ENCODE measurements around the gene CAPG.

Gene CAPG

DNA sequence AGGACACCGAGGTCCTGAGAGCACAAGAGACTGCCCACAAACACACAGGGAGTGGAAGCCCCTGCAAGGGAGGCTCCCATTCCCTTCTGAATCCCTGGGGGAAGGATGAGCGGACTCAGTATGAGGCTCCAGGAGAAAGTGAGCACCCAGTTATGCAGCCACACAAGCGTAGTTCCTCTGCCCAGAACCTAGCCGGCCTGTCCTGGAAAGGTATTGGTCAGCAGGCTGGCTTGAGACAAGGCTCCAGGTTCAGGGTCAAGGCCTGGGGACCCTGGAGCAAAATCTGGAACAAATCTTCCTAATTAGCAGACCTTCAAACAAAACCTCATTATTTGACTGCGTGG, 1.2 kb upstream of the CAPG start:
- H3K4me3 ChIP-seq (replicated peaks; ENCODE audit: low read depth, low read length) = no peak overlapping the region
- no peak for DNase-seq (ENCODE audit: low read depth)
- TF ChIP-seq, protein P1, sequence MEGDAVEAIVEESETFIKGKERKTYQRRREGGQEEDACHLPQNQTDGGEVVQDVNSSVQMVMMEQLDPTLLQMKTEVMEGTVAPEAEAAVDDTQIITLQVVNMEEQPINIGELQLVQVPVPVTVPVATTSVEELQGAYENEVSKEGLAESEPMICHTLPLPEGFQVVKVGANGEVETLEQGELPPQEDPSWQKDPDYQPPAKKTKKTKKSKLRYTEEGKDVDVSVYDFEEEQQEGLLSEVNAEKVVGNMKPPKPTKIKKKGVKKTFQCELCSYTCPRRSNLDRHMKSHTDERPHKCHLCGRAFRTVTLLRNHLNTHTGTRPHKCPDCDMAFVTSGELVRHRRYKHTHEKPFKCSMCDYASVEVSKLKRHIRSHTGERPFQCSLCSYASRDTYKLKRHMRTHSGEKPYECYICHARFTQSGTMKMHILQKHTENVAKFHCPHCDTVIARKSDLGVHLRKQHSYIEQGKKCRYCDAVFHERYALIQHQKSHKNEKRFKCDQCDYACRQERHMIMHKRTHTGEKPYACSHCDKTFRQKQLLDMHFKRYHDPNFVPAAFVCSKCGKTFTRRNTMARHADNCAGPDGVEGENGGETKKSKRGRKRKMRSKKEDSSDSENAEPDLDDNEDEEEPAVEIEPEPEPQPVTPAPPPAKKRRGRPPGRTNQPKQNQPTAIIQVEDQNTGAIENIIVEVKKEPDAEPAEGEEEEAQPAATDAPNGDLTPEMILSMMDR (IDR thresholded peaks at IDR 0.05; ENCODE audit: low read length, missing control alignments) = no peak

DNA sequence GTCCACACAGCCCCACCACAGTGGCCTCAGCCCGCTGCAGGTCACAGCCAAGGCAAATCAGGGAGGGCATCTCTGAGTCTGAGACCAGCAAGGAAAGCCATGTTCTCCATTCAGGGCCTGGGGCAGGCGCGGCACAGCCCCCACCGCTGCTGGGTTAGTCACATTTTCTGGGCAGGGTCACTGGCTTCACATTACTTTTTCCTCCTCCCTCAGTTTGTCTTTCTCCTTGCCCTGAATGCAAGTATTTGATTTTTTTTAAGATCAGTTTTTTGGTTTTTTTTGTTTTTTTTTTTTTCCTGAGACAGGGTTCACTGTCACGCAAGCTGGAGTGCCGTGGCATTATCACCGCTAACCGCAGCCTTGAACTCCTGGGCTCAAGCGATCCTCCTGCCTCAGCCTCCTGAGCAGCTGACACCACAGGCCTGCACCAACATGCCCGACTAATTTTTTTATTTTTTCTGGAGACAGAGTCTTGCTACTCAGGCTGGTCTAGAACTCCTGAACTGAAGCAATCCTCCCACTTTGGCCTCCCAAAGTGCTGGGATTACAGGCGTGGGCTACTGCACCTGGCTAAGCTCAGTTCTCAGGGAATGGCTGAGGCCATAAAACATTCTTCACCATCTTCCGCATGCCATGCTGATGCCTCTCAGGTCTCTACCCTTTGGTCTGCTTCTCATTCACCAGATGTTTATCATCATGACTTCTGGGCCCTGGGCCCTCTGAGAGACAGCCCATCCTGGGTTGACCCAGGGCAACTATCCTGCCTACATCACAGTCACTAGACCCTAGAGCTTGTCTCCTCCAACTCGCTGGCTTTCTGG, 628 bp upstream of the CAPG start:
- no peak overlapping the region for H3K4me3 ChIP-seq (replicated peaks; ENCODE audit: low read depth, low read length)

GRCh38 chr2:85405201-85406059, 4.7 kb downstream of the CAPG start:
- no peak overlapping the region for H3K4me3 ChIP-seq (replicated peaks; ENCODE audit: low read depth, low read length)
- TF ChIP-seq, protein P1 (IDR thresholded peaks at IDR 0.05; ENCODE audit: low read length, missing control alignments) = no peak
- DNase-seq (ENCODE audit: low read depth) = no peak

More for the DNA sequence above, 628 bp upstream of the CAPG start:
- TF ChIP-seq, protein P1 (IDR thresholded peaks at IDR 0.05; ENCODE audit: low read length, missing control alignments) = no peak
- no peak for DNase-seq (ENCODE audit: low read depth)

DNA sequence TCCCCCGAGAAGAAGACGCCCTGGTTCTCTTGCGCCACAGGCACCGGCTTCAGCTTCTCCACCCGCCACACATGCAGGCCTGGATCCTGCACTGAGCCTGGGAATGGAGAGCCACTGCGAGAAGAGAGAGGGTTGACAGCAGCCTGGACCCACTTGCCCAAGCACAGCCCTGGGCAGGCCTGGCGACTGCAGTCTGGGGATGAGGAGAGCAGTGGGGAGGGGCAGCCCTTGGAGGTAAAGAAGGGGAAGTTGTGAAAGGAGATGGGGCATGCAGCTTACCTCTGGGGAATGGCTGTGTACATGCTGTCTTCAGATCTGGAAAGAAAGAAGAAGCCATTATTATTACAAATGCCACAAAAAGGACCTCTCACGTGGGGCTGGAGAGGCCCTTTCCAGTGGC, 8.3 kb downstream of the CAPG start:
- no peak overlapping the region for H3K4me3 ChIP-seq (replicated peaks; ENCODE audit: low read depth, low read length)
- no peak for DNase-seq (ENCODE audit: low read depth)
- TF ChIP-seq, protein P1 (IDR thresholded peaks at IDR 0.05; ENCODE audit: low read length, missing control alignments) = no peak

- no peak for DNase-seq (ENCODE audit: low read depth)
- H3K4me3 ChIP-seq (replicated peaks; ENCODE audit: low read depth, low read length) = no peak overlapping the region
- TF ChIP-seq, protein P1 (IDR thresholded peaks at IDR 0.05; ENCODE audit: low read length, missing control alignments) = no peak
These were observed 8.7 kb downstream of the CAPG start for GRCh38 chr2:85401464-85401805.

DNA sequence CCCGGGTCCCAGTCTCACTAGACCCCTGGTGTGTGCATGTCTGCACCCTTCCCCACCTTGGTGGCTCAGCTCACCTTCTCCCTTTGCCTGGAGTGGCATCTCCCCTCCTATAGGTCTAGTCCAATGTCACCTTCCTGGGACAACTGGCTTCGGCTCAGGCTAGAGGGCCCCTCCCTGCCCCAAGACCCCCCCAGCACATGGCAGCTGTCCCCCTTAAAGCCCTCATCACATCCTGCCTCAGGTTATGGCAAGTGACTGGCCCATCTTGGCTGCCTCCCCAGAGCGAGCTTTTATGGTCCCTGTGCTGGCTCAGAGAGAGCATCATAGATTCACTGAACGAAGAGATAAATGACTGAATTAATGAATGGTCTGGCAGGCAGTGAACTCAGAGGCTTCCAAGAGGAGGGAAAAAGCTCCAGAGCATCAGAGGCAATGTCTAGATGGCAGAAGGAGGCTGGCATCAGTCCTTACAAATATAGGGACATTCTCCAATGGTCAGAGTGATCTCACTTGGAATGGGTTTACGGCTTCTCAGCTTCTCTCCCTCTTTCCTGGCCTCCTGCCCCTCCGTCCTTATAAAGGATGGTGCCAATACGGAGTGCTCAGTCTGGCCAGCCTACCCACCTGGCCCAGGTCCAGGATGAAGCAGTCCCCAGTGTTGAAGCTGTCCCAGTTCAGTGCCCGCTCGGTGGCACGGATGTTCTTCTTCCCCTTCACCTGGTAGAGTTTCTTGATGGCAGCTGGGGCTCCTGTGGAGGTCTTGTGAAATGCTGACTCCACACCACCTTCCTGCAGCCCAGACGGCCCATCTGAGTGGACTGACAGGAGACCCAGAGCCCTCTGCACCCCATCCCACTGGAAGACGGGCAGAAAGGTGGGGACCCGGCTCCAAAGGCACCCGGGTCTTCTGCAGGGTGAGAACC, 9.4 kb downstream of the CAPG start:
- TF ChIP-seq, protein P1 (IDR thresholded peaks at IDR 0.05; ENCODE audit: low read length, missing control alignments) = no peak
- DNase-seq (ENCODE audit: low read depth) = no peak
- no peak overlapping the region for H3K4me3 ChIP-seq (replicated peaks; ENCODE audit: low read depth, low read length)
